B cell (primary cell): Measurements from ENCODE around the gene PWWP2B. TPM values are rescaled to one million over a fixed set of nuclear protein-coding genes. Genes with fewer than 3 reads are reported as not detected.

Experiments used
- ATAC-seq: fragments of 200-7000 bp; cut with Tn5 transposase; one replicate; pipeline ENCODE4 v1.10.0; 2021; ENCODE audit warnings: low read depth, mild to moderate bottlenecking, moderate number of reproducible peaks, moderate library complexity
- CTCF ChIA-PET: fragments of 350-600 bp; sonication (Branson Sonifier 250); formaldehyde crosslinking; loops from one replicate; lab custom pipeline; 2021; ENCODE audit warnings: antibody characterized with exemption, inconsistent platforms; lab: Charles Lee
- POLR2A ChIA-PET: fragments of 350-600 bp; sonication (Branson Sonifier 250); formaldehyde crosslinking; loops from one replicate; lab custom pipeline; 2021; ENCODE audit warnings: antibody characterized with exemption; lab: Charles Lee
- DNase-seq: peaks from one replicate; pipeline ENCODE4 v3.0.0; 2013
- H2AFZ ChIP-seq: 2 replicates; pipeline ENCODE4 v1.6.1; 2012; ENCODE audit warnings: mild to moderate bottlenecking, low read depth, low read length; ENCODE audit not compliant: insufficient read depth, poor library complexity, severe bottlenecking
- H3K27ac ChIP-seq, 2 donors: 1 replicate in 1 of 2; 2 replicates in 1 of 2; pipeline ENCODE4 v1.5.1; 2012 to 2013; ENCODE audit warnings: low read length in 2 of 2, mild to moderate bottlenecking in 2 of 2, moderate library complexity in 1 of 2
- H3K27me3 ChIP-seq, 4 experiments: fragments of 200-600 bp in 1 of 4; sonication (generic) in 1 of 4; replicated peaks in 1 of 4; 1 replicate in 2 of 4; 2 replicates in 2 of 4; pipeline versions ENCODE4 v1.6.1 to v1.7.0; 2013 to 2016; ENCODE audit warnings: low read length in 3 of 4, mild to moderate bottlenecking in 2 of 4, mixed read lengths in 1 of 4, moderate library complexity in 1 of 4; ENCODE audit not compliant: insufficient read depth in 4 of 4, control insufficient read depth in 3 of 4; ENCODE audit errors: control extremely low read depth in 1 of 4
- H3K36me3 ChIP-seq, 2 experiments: replicated peaks in 1 of 2; 1 replicate in 1 of 2; 2 replicates in 1 of 2; pipeline versions ENCODE4 v1.6.1 to v1.7.1; 2013; ENCODE audit warnings: low read length in 1 of 2; ENCODE audit not compliant: insufficient read depth in 2 of 2, control insufficient read depth in 1 of 2; ENCODE audit errors: control extremely low read depth in 1 of 2, extremely low read depth in 1 of 2
- H3K4me1 ChIP-seq, 2 donors: fragments of 200-600 bp in 1 of 2; sonication (generic) in 1 of 2; 1 replicate in 1 of 2; 2 replicates in 1 of 2; pipeline versions ENCODE4 v1.5.1 to v1.6.1; 2013 to 2017; ENCODE audit warnings: low read length in 2 of 2; ENCODE audit not compliant: control insufficient read depth in 2 of 2, insufficient read depth in 2 of 2
- H3K4me2 ChIP-seq: replicated peaks from 2 replicates; pipeline ENCODE3; 2012; ENCODE audit warnings: mild to moderate bottlenecking, low read depth, low read length; ENCODE audit not compliant: poor library complexity, severe bottlenecking
- H3K4me3 ChIP-seq, 5 experiments: fragments of 200-600 bp in 1 of 5; sonication (generic) in 1 of 5; 1 replicate in 3 of 5; 2 replicates in 2 of 5; pipeline versions ENCODE4 v1.5.1 to v1.7.0; 2011 to 2016; ENCODE audit warnings: low read length in 4 of 5, mild to moderate bottlenecking in 4 of 5, low read depth in 2 of 5, control low read depth in 1 of 5, moderate library complexity in 1 of 5; ENCODE audit not compliant: insufficient read depth in 1 of 5; ENCODE audit errors: control extremely low read depth in 1 of 5, extremely low read depth in 1 of 5
- H3K79me2 ChIP-seq: fragments of 200-600 bp; sonication (generic); one replicate; pipeline ENCODE4 v1.6.0; 2016; ENCODE audit warnings: low read length; ENCODE audit not compliant: control insufficient read depth, insufficient read depth
- H3K9ac ChIP-seq: fragments of 200-600 bp; sonication (generic); 2 replicates; pipeline ENCODE4 v1.6.1; 2017; ENCODE audit warnings: mild to moderate bottlenecking, low read length, moderate library complexity
- H3K9me3 ChIP-seq, 3 donors: one replicate each; pipeline versions ENCODE4 v1.6.1 to v1.7.1; 2013; ENCODE audit warnings: low read length in 2 of 3; ENCODE audit not compliant: control insufficient read depth in 2 of 3, insufficient read depth in 1 of 3; ENCODE audit errors: control extremely low read depth in 1 of 3
- H4K20me1 ChIP-seq: 2 replicates; pipeline ENCODE4 v1.6.0; 2012; ENCODE audit warnings: mild to moderate bottlenecking, low read length; ENCODE audit not compliant: insufficient read depth, control insufficient read depth, poor library complexity, severe bottlenecking
- H3K27ac Mint-ChIP-seq: one replicate; pipeline ENCODE4 v1.8.0; 2021; ENCODE audit warnings: mixed read lengths
- H3K27me3 Mint-ChIP-seq: one replicate; pipeline ENCODE4 v1.8.0; 2021; ENCODE audit warnings: mixed read lengths
- H3K4me1 Mint-ChIP-seq: one replicate; pipeline ENCODE4 v1.8.0; 2021; ENCODE audit warnings: mixed read lengths
- H3K4me3 Mint-ChIP-seq: one replicate; pipeline ENCODE4 v1.8.0; 2021; ENCODE audit warnings: mixed read lengths
- H3K9me3 Mint-ChIP-seq: one replicate; pipeline ENCODE4 v1.8.0; 2022; ENCODE audit warnings: mixed read lengths; ENCODE audit not compliant: insufficient read depth
- EZH2 ChIP-seq: IDR thresholded peaks from 2 replicates; pipeline ENCODE4 v1.6.1; 2012; ENCODE audit warnings: borderline replicate concordance, low read depth, mild to moderate bottlenecking, moderate library complexity, low read length; ENCODE audit not compliant: insufficient read depth, poor library complexity, severe bottlenecking
- WGBS: methylation state at CpG from one replicate; pipeline ENCODE4 v1.1.5; 2013; ENCODE audit warnings: missing lambda C conversion rate; ENCODE audit not compliant: insufficient coverage; 5-methylcytosine and 5-hydroxymethylcytosine counted together
- intact Hi-C: fragments of 100-400 bp; cut with micrococcal nuclease; formaldehyde crosslinking; loops from one replicate; pipeline ENCODE4 v1.10.0; 2022
- polyA plus RNA-seq: library from polyadenylated mRNA; depleted of rRNA; stranded (reverse); fragments of >200 nt; gene quantifications from 2 replicates; pipeline ENCODE4 v1.2.3, GENCODE V29; 2012
- total RNA-seq, 2 donors: library from RNA; stranded (reverse); fragments of 120-200 nt in 1 of 2; gene quantifications; 1 replicate in 1 of 2; 2 replicates in 1 of 2; pipeline versions ENCODE4 v1.2.3 to v1.2.4, GENCODE V29; 2013 to 2022
- TF ChIP-seq, protein P1 (sequence below): fragments of 200-600 bp; IDR thresholded peaks from one replicate; pipeline ENCODE4 v1.8.0; 2022; ENCODE audit warnings: antibody characterized with exemption, mild to moderate bottlenecking

PWWP2B gene
- total and polyA plus RNA-seq, 2 donors (not counting 1 experiment from before 2014, with no cell fraction given) = 13.6 to 34.4 TPM

DNA sequence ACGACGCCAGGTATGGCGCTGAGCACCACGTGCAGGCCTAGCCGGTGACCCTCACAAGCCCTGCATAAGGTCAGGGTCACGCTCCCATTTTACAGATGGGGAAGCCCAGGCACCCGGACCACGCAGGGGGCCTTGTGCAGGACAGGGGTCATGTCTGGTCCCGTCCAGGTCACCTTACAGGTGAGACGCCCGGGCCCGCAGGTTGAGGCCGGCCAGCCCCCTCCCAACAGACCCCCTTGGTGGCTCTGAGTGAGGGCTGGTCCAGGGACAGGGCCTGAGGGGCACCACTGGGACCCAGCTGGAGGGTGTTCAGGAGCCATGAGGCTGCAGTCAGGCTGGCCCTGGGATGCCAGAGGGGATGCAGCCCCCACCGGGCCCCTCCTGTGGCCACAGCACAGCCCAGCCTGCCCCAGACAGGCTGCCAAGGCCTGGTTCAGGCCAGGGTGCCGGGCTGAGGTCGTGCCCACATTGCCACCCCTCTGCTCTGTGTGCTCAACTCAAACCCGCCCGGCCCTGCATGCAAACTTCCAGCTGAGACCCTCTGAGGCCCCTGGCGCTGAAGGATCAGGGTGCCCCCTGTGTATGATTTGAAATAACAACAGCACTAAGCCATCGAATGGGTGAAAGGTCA lies 69.0 kb downstream of the PWWP2B start:
- Histone ChIP-seq H3K36me3 (no peaks in the 10 kb centered on the region), H3K4me2 (no peak overlapping the region), H3K9me3 (peaks cover 0 to 8% (median 0%) of the 10 kb centered on the region in 3 donors), H3K79me2 (no peaks in the 10 kb centered on the region), H4K20me1 (no peaks in the 10 kb centered on the region), H3K27me3 (peaks cover 0 to under 1% (median 0%) of the 10 kb centered on the region in 4 experiments), H3K27ac (no peak overlapping the region), H3K4me1 (no peaks in the 10 kb centered on the region), H2AFZ (no peak overlapping the region), H3K4me3 (no peak overlapping the region), H3K9ac (no peak overlapping the region)
- Mint-ChIP-seq H3K4me1 (peaks cover 4% of the 10 kb centered on the region), H3K27me3 (peaks cover 7% of the 10 kb centered on the region), H3K27ac (no peak overlapping the region), H3K9me3 (no peaks in the 10 kb centered on the region), H3K4me3 (no peak overlapping the region)
- POLR2A ChIA-PET = no interaction called here
- 90% methylated on average over 20 of the region's 20 CpGs for WGBS
- no peak for DNase-seq
- intact Hi-C loops = no loop called here
- CTCF ChIA-PET = no interaction called here
- ATAC-seq = no peak
- no peak for TF ChIP-seq EZH2
- TF ChIP-seq, protein P1, sequence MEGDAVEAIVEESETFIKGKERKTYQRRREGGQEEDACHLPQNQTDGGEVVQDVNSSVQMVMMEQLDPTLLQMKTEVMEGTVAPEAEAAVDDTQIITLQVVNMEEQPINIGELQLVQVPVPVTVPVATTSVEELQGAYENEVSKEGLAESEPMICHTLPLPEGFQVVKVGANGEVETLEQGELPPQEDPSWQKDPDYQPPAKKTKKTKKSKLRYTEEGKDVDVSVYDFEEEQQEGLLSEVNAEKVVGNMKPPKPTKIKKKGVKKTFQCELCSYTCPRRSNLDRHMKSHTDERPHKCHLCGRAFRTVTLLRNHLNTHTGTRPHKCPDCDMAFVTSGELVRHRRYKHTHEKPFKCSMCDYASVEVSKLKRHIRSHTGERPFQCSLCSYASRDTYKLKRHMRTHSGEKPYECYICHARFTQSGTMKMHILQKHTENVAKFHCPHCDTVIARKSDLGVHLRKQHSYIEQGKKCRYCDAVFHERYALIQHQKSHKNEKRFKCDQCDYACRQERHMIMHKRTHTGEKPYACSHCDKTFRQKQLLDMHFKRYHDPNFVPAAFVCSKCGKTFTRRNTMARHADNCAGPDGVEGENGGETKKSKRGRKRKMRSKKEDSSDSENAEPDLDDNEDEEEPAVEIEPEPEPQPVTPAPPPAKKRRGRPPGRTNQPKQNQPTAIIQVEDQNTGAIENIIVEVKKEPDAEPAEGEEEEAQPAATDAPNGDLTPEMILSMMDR = no peak
